Measurements from ENCODE around the gene GPA33. TPM values are rescaled to one million over a fixed set of nuclear protein-coding genes. Genes with fewer than 3 reads are reported as not detected.

GPA33 gene
- total RNA-seq, 5 donors from 2014 or later (not counting 1 experiment from before 2014, with no cell fraction given), result 8.6 to 22.8 (median 17.7) TPM

- Mint-ChIP-seq H3K4me1 (no peaks in the 10 kb centered on the region), H3K27me3 (peaks cover 17 to 19% of the 10 kb centered on the region in 2 donors), H3K36me3 (no peaks in the 10 kb centered on the region), H3K4me3 (no peak overlapping the region), H3K9me3 (no peaks in the 10 kb centered on the region), H3K27ac (no peak overlapping the region)
- Histone ChIP-seq H3K9me3 (no peaks in the 10 kb centered on the region), H3K27me3 (replicated peaks in 1 of 2; ENCODE audit: control insufficient read depth in 2 of 2, extremely low read depth in 1 of 2, insufficient read depth in 2 of 2, low read length in 1 of 2) (peaks cover 0 to 4% of the 10 kb centered on the region in 2 experiments), H3K4me1 (ENCODE audit: control insufficient read depth in 1 of 2, extremely low read depth in 1 of 2, insufficient read depth in 2 of 2, low read length in 2 of 2) (no peaks in the 10 kb centered on the region), H3K4me3 (ENCODE audit: control insufficient read depth in 1 of 2, extremely low read depth in 1 of 2, low read length in 1 of 2) (no peak overlapping the region), H3K36me3 (ENCODE audit: control insufficient read depth in 2 of 2, extremely low read depth in 1 of 2, insufficient read depth in 1 of 2, low read length in 1 of 2) (no peaks in the 10 kb centered on the region), H3K27ac (ENCODE audit: low read length) (no peak overlapping the region)
- WGBS (ENCODE audit: insufficient coverage), result 86% methylated on average over 2 of the region's 4 CpGs
- ChIA-PET CTCF (interaction anchor here (0.5 kb wide), 2 partner anchors 85 to 770 kb away, joined by 3 read pairs; no protein-coding TSS in a partner anchor), POLR2A (no interaction called here)
- DNase-seq (no peak), ATAC-seq (replicated peaks in 1 of 4) (no peak)
Measured at GRCh38 chr1:167135281-167135840, 45.2 kb upstream of the GPA33 start.

GRCh38 chr1:167132301-167133010 lies 42.3 kb upstream of the GPA33 start:
- POLR2A ChIA-PET, result no interaction called here
- H3K9me3 ChIP-seq, result no peaks in the 10 kb centered on the region
- no peaks in the 10 kb centered on the region for H3K36me3 ChIP-seq (ENCODE audit: control insufficient read depth in 2 of 2, extremely low read depth in 1 of 2, insufficient read depth in 1 of 2, low read length in 1 of 2)
- H3K4me1 Mint-ChIP-seq, result no peaks in the 10 kb centered on the region
- no peaks in the 10 kb centered on the region for H3K4me1 ChIP-seq (ENCODE audit: control insufficient read depth in 1 of 2, extremely low read depth in 1 of 2, insufficient read depth in 2 of 2, low read length in 2 of 2)
- no peak for DNase-seq
- peaks cover 0 to 5% of the 10 kb centered on the region in 2 experiments for H3K27me3 ChIP-seq (replicated peaks in 1 of 2; ENCODE audit: control insufficient read depth in 2 of 2, extremely low read depth in 1 of 2, insufficient read depth in 2 of 2, low read length in 1 of 2)
- no peak overlapping the region for H3K4me3 ChIP-seq (ENCODE audit: control insufficient read depth in 1 of 2, extremely low read depth in 1 of 2, low read length in 1 of 2)
- ATAC-seq (replicated peaks in 1 of 4), result no peak
- peaks cover 20 to 35% of the 10 kb centered on the region in 2 donors for H3K27me3 Mint-ChIP-seq
- no peak overlapping the region for H3K27ac Mint-ChIP-seq
- H3K9me3 Mint-ChIP-seq, result no peaks in the 10 kb centered on the region
- H3K27ac ChIP-seq (ENCODE audit: low read length), result no peak overlapping the region
- no peaks in the 10 kb centered on the region for H3K36me3 Mint-ChIP-seq
- 57% methylated on average over 2 of the region's 8 CpGs for WGBS (ENCODE audit: insufficient coverage)
- no peak overlapping the region for H3K4me3 Mint-ChIP-seq
- CTCF ChIA-PET, result interaction anchor here in 1 of 2 donors (0.6 kb wide), 2 partner anchors 70 to 88 kb away, joined by 4 to 5 read pairs; no protein-coding TSS in a partner anchor

- WGBS (ENCODE audit: insufficient coverage), result no CpG with 5 or more reads among the region's 4 CpGs
- no peak overlapping the region for H3K27ac ChIP-seq (ENCODE audit: low read length)
- H3K27ac Mint-ChIP-seq, result no peak overlapping the region
- peaks cover 17 to 38% of the 10 kb centered on the region in 2 donors for H3K27me3 Mint-ChIP-seq
- peaks cover 0 to 18% of the 10 kb centered on the region in 2 experiments for H3K27me3 ChIP-seq (replicated peaks in 1 of 2; ENCODE audit: control insufficient read depth in 2 of 2, extremely low read depth in 1 of 2, insufficient read depth in 2 of 2, low read length in 1 of 2)
- H3K9me3 ChIP-seq, result no peaks in the 10 kb centered on the region
- no peak for DNase-seq
- CTCF ChIA-PET, result interaction anchor here (0.6 to 0.7 kb wide), 2 partner anchors 143 to 290 kb away, joined by 3 to 6 read pairs; no protein-coding TSS in a partner anchor
- POLR2A ChIA-PET, result no interaction called here
- H3K9me3 Mint-ChIP-seq, result no peaks in the 10 kb centered on the region
- H3K36me3 Mint-ChIP-seq, result no peaks in the 10 kb centered on the region
- no peaks in the 10 kb centered on the region for H3K4me1 ChIP-seq (ENCODE audit: control insufficient read depth in 1 of 2, extremely low read depth in 1 of 2, insufficient read depth in 2 of 2, low read length in 2 of 2)
- ATAC-seq (replicated peaks in 1 of 4), result no peak
- no peak overlapping the region for H3K4me3 ChIP-seq (ENCODE audit: control insufficient read depth in 1 of 2, extremely low read depth in 1 of 2, low read length in 1 of 2)
- H3K4me1 Mint-ChIP-seq, result no peaks in the 10 kb centered on the region
- H3K4me3 Mint-ChIP-seq, result no peak overlapping the region
- no peaks in the 10 kb centered on the region for H3K36me3 ChIP-seq (ENCODE audit: control insufficient read depth in 2 of 2, extremely low read depth in 1 of 2, insufficient read depth in 1 of 2, low read length in 1 of 2)
Measured at GRCh38 chr1:167130829-167131510, 40.8 kb upstream of the GPA33 start.

GRCh38 chr1:167128261-167129227 lies 38.4 kb upstream of the GPA33 start:
- no peaks in the 10 kb centered on the region for H3K9me3 Mint-ChIP-seq
- H3K4me3 Mint-ChIP-seq, result no peak overlapping the region
- ATAC-seq (replicated peaks in 1 of 4) (peak in 1 of 4 experiments; percentile 40), DNase-seq (peak in 1 of 35 experiments; percentile 33)
- H3K9me3 ChIP-seq, result no peaks in the 10 kb centered on the region
- H3K36me3 ChIP-seq (ENCODE audit: control insufficient read depth in 2 of 2, extremely low read depth in 1 of 2, insufficient read depth in 1 of 2, low read length in 1 of 2), result no peaks in the 10 kb centered on the region
- H3K27ac ChIP-seq (ENCODE audit: low read length), result no peak overlapping the region
- no peak overlapping the region for H3K27ac Mint-ChIP-seq
- H3K27me3 Mint-ChIP-seq, result peaks cover 13 to 42% of the 10 kb centered on the region in 2 donors
- no peaks in the 10 kb centered on the region for H3K4me1 ChIP-seq (ENCODE audit: control insufficient read depth in 1 of 2, extremely low read depth in 1 of 2, insufficient read depth in 2 of 2, low read length in 2 of 2)
- no peak overlapping the region for H3K4me3 ChIP-seq (ENCODE audit: control insufficient read depth in 1 of 2, extremely low read depth in 1 of 2, low read length in 1 of 2)
- H3K36me3 Mint-ChIP-seq, result no peaks in the 10 kb centered on the region
- ChIA-PET POLR2A (no interaction called here), CTCF (interaction anchor here (0.7 to 1.0 kb wide), 3 partner anchors 62 to 89 kb away, joined by 3 read pairs; no protein-coding TSS in a partner anchor)
- peaks cover 0 to 21% of the 10 kb centered on the region in 2 experiments for H3K27me3 ChIP-seq (replicated peaks in 1 of 2; ENCODE audit: control insufficient read depth in 2 of 2, extremely low read depth in 1 of 2, insufficient read depth in 2 of 2, low read length in 1 of 2)
- no peaks in the 10 kb centered on the region for H3K4me1 Mint-ChIP-seq
- WGBS (ENCODE audit: insufficient coverage), result 86% methylated on average over 16 of the region's 17 CpGs

- no peak for ATAC-seq (replicated peaks in 1 of 4)
- H3K36me3 ChIP-seq (ENCODE audit: control insufficient read depth in 2 of 2, extremely low read depth in 1 of 2, insufficient read depth in 1 of 2, low read length in 1 of 2), result no peaks in the 10 kb centered on the region
- H3K4me3 ChIP-seq (ENCODE audit: control insufficient read depth in 1 of 2, extremely low read depth in 1 of 2, low read length in 1 of 2), result no peak overlapping the region
- H3K27ac ChIP-seq (ENCODE audit: low read length), result no peak overlapping the region
- no peaks in the 10 kb centered on the region for H3K36me3 Mint-ChIP-seq
- H3K4me3 Mint-ChIP-seq, result no peak overlapping the region
- H3K27me3 ChIP-seq (replicated peaks in 1 of 2; ENCODE audit: control insufficient read depth in 2 of 2, extremely low read depth in 1 of 2, insufficient read depth in 2 of 2, low read length in 1 of 2), result peaks cover 0 to 19% of the 10 kb centered on the region in 2 experiments
- no peak for DNase-seq
- CTCF ChIA-PET, result interaction anchor here (0.7 to 1.0 kb wide), 4 partner anchors 61 to 218 kb away, joined by 3 read pairs; no protein-coding TSS in a partner anchor
- H3K9me3 Mint-ChIP-seq, result no peaks in the 10 kb centered on the region
- no peaks in the 10 kb centered on the region for H3K4me1 ChIP-seq (ENCODE audit: control insufficient read depth in 1 of 2, extremely low read depth in 1 of 2, insufficient read depth in 2 of 2, low read length in 2 of 2)
- 48% methylated on average over 3 of the region's 5 CpGs for WGBS (ENCODE audit: insufficient coverage)
- POLR2A ChIA-PET, result no interaction called here
- peaks cover 13 to 42% of the 10 kb centered on the region in 2 donors for H3K27me3 Mint-ChIP-seq
- H3K9me3 ChIP-seq, result no peaks in the 10 kb centered on the region
- no peaks in the 10 kb centered on the region for H3K4me1 Mint-ChIP-seq
- H3K27ac Mint-ChIP-seq, result no peak overlapping the region
Measured at GRCh38 chr1:167127661-167128060, 37.5 kb upstream of the GPA33 start.
